22Rv1 (cell line): ENCODE results near the gene ACAP1.

ENCODE experiments used
- CTCF ChIP-seq: fragments of 450-650 bp; IDR thresholded peaks from 2 replicates; pipeline ENCODE4 v1.5.1; 2017; ENCODE audit warnings: mild to moderate bottlenecking
- ZFX ChIP-seq: fragments of 450-650 bp; IDR thresholded peaks from 2 replicates; pipeline ENCODE4 v1.6.1; 2017; ENCODE audit warnings: antibody characterized with exemption, borderline replicate concordance

- no peak for TF ChIP-seq CTCF
- no peak for TF ChIP-seq ZFX
These were observed 19.2 kb downstream of the ACAP1 start for GRCh38 chr17:7355573-7355972.
